Stimulated activated CD8-positive, alpha-beta memory T cell treated with anti-CD3 and anti-CD28 coated beads, Interleukin-2, amount 100 ng/mL, for 48 hours (primary cell): Measurements from ENCODE around the gene TYW5.

Experiments used
- DNase-seq, 2 donors: peaks; one replicate each; pipeline ENCODE4 v3.0.0-alpha.2; 2020; ENCODE audit warnings: low read depth in 2 of 2

Gene TYW5

DNA sequence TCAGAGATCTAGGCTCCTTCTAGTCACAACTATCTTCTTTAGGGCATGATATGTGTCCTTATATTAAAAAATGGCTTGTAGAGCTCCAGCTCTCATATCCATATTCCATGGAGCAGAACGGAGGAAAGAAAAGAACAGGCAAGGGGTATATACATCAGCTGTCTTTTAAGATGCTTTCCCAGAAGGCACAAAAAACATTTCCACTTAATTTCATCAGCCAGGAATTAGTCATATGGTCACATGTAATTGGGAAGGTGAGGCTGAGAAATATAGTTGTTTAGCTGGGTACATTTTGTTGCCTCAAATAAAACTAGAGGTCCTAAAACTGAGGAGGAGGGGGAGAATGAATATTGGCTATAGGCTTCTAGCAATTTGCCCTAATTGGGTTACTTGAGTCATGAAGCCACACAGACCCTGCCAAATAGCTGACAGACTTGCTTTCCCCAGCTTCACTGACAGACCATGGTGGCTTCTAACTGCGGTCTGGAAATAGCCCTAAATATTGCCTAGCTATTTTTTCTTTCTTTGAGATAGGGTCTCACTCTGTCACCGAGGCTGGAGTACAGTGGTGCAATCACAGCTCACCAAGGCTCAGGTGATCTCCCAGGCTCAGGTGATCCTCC lies 20.1 kb upstream of the TYW5 start:
- DNase-seq: no peak

DNA sequence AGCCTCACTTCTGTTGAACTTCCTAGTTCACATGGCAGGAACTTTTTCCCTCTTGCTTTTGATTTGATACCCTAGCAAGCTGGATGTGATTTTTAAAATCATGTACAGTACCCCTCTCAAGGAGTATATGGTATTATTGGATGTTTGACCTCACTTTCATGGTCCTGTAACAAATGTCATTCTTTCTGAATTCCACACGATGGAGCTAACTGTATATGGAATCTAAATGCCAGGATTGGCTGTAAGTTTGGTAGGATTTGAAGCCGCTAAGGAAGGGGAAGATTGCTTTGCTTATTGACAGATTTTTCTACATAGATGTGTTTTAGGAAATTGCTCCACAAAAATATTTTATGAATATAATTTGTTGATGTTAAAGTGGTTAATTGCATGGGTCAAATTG lies 18.4 kb upstream of the TYW5 start:
- DNase-seq: no peak

DNA sequence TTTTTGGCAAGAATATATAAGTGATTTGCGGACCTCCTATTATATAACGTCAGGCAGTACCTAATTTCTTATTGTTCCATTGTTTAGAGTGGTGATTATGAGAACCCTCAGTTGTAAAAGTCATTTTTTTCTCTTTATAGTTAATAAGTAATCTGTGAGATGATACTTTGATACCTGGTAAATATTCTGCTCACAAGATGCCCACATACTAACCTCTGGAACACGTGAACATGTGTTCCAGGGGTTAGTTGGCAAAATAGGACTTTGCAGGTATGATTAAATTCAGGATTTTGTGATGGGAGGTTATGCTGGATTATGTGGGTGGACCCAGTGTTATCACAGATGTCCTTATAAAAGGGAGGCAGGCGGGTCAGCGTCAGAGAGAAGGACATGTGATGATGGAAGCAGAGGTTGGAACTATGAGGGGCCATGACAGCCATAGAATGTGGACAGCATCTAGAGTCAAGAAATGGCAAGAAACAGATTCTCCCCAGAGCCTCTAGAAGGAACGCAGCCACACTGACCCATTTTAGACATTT lies 16.9 kb upstream of the TYW5 start:
- no peak for DNase-seq

DNA sequence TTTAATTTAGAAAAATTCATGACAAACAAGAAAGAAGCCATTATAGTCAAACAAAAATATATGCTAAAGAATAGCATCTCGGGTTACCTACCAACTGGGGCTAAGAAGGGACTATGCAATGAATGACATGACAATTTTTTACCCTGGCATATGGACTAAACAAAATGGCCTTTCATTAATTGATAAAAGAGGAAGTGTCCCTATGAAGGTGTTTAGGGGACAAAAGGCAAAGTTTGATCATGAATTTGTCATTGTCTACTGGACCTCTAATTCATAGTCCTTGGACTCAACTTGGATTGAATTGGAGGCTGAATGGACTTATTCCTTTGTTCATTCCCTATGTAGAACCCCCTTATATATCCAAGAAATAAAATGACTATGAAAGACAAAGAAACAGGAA lies 12.8 kb upstream of the TYW5 start:
- DNase-seq: no peak

DNA sequence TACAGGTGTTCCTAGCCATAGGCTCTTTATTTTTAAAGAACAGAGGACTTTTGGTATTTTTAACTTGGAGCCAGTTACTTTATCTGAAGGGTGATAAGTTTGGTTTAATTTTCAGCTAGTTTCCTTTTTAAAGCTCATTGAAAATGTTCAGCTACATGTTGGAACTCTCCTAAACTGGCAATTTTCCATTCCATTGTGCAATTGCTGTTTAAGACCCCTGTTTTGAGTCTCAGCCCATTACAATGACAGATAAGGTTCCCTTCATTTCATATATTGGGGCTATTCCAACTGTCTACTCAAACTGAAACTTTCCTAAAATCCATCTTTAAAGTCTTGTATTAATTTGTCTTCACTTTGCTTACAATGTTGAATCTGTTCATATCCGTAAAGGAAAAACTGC lies 11.7 kb upstream of the TYW5 start:
- no peak for DNase-seq

DNA sequence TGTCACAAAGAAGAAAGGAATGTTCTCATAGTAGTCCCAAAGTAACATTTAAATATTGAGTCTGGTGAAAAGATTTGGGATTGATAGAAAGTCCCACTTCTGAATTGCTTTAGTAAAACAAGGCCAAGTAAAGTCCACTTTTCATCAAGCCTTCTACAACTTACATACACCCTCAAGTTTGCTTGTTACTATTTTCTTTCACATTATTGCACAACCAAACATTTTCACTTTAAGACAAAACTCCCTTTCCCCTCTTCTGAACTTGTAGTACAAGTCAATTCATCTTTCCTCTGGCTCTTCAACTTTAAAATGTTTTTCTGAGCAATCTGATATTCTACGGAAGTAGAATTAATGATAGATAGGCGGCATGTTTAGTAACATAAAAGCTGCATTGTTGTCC lies 11.1 kb upstream of the TYW5 start:
- DNase-seq: no peak

DNA sequence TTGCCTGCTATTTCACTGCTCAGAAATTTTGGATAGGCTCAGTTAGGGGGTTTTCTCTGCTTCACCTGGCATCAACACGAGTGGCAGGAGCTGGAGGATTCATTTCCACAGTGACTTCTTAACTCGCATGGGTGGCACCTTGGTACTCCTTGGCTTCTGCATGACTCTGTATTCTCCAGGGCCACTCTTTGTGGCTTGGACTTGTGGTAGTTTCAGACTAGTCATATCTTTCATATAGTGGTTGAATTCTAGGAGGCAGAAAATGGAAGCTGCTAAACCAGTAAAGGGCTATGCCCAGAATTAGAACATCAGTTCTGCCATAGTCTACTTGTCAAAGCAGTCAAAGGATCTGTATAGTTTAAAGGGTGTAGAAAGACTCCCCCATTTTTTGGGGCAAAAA lies 6.9 kb upstream of the TYW5 start:
- DNase-seq: no peak

DNA sequence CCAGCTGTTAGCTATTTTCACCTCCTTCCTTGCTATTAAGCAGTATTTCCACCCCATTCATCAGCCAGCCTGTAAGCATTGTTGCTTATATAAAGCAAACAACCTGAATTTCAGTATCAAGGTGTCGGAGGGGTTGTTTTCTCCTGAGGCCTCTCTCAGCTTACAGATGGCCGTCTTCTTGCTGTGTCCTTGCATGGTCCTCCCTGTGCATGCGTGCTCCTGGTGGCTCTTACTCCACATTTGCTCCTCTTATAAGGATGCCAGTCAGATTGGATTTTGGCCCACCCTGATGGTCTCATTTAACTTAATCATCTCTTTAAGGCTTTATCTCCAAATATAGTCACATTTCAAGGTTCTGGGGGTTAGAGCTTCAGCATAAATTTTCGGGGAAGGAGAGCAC lies 2.7 kb upstream of the TYW5 start:
- DNase-seq: no peak

DNA sequence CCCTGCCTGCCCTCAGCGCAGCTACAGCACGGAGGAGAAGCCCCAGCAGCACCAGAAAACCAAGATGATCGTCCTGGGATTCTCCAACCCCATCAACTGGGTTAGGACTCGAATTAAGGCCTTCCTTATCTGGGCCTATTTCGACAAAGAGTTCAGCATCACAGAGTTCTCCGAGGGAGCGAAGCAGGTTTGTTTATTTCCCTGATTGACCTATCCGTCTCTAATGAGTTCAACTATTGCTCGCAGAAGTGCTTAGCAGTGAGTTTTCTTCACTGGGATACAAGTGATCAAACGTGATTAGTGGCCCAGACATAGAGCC lies 730 bp upstream of the TYW5 start:
- no peak for DNase-seq

DNA sequence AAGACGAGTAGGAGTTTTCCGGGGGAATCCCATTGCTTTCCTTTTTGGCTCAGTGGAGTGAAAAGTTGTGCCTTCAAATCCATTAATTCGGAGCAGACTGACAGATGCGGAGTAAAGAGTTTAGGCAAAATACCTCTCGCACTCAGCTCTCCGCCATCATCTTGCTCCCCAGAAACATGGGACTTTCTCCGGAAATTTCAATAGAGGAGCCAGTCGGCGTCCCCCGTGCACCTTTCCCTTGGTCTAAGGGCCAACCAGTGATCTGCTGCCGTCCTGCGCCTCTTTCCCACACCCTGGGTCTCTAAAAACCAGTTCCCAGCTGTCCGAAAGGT lies 318 bp downstream of the TYW5 start:
- no peak for DNase-seq

DNA sequence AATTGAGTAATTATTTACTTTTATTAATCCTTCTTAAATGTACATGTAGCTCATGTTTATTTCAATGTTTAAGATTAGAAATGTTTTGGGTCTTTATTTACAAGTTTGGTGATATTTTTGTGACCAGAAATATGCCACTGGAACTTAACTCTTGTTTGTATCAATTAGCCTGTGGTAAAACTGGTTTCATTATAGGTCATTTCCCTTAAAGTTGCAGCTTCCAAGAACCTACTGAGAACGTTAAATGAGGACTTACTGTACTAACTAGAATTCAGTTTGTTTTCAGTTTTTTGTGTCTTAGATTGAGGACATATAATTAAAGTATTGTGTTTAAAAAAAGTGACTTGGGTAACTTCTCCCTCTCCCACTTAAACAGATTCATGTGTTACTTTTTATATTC lies 4.3 kb downstream of the TYW5 start:
- no peak for DNase-seq

DNA sequence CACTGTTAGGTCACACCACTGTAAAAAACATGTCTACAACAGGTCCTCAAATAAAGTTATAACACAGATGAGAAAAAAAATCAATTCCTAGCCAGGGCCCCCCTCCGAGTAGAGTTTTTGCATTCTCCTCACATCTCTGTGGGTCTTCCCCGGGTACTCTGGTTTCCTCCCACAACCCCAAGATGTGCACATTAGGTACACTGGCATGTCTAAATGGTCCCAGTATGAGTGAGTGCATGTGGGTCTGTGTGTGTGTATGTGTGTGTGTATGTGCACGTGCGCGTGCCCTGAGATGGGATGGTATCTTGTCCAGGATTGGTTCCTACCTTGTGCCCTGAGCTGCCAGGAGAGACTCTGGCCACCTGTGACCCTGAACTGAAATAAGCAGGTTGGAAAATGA lies 4.9 kb downstream of the TYW5 start:
- DNase-seq: no peak

DNA sequence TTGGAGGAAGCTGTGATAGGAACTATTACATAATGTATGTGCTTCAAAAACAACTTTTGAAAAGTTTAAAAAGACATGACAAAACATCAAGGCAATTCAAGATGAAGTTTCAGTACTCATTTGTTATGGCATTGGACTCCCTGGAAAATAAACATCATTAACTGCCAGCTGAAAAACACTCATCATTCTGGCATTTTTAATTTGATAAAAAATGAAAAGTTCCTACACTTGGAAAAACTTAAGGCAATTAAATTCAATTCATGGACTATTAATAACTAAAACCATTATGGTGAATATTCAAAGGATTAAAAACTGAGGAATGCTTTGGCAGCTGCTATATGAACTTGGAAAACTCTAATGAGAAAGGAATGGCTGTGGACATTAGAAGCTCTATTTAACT lies 8.5 kb downstream of the TYW5 start:
- DNase-seq: no peak

DNA sequence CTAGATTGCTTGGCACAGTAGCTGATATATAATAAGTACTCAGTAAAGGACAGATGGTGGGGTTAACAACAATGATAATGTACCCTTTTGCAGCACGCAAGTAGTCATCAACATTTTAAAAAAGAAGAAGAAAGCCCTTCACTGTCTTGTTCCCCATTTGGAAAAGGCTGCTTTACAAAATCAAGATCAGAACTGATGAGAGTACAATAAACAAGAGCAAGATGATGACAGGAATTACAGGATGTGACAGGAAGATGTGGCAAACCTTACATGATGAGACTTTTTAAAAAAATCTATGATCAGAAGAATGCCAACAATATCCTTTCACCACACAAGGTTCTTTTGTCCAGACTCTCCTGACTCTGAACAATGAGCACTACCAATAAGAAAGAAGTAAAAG lies 9.1 kb downstream of the TYW5 start:
- no peak for DNase-seq

DNA sequence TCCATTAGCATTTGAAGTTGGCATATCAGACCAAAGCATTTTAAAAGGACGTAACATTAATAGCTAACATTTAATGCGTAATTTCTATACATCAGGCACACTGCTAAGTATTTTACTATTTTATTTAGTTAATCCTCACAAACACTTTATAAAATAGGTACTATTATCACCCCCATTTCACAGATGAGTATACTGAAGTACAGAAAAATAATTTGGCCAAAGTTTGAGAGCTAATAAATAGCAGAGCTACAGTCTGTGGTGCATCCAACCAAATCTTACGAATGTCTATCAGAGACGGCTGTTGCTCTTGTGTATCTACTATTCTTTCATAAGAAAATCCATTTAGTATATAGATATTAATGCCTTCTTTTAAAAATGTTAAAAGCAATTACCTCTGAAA lies 11.9 kb downstream of the TYW5 start:
- no peak for DNase-seq

DNA sequence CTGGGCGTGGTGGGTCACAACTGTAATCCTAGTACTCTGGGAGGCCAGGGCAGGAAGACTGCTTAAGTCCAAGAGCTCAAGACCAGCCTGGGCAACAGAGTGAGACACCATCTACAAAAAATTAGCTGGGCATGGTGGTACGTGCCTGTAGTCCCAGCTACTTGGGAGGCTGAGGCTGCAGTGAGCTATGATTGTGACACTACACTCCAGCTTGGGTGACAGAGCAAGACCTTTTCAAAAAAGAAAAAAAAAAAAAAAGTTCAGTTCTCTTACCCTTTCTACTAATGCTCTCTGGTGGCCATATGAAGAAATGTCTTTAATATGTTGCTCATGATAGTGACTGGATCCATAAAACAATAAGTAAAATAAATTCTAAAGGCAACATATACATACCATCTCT lies 14.9 kb downstream of the TYW5 start:
- no peak for DNase-seq

DNA sequence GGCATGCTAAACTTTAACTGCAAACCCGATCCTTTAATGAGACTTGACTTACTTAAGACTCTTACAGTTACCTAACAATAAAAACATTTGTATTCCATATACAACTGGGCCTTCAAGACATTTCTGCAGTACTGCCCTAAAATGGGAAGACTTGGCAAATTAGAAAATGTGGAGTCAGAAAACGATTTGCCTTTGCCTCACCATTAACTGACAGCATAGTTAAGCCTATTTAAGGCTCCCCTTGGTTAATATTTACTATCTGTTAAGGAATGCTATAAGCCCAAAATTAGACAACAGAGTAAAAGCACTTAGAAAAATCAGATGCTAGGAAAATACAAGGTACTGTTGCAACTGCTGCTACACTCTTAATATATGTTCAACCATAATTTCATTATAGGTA lies 18.7 kb downstream of the TYW5 start:
- DNase-seq: no peak

DNA sequence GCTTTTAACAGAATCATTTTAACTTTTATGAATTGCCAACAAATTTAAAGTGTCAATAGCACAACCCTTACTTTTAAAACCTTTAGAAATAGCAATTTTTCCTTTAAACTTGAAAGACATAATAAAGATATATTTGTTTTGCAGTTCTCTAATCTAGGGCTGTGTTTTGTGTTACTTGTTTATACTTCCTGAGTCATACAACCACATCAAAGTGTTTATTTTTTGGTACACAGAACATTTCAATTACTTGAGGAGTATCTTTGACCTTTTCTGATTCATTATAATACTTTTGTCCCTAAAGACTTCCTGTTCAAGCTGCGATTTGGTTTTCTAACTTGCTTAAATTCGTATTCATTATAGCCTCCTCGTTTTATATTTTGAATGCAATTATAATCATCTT lies 21.8 kb downstream of the TYW5 start:
- no peak for DNase-seq

DNA sequence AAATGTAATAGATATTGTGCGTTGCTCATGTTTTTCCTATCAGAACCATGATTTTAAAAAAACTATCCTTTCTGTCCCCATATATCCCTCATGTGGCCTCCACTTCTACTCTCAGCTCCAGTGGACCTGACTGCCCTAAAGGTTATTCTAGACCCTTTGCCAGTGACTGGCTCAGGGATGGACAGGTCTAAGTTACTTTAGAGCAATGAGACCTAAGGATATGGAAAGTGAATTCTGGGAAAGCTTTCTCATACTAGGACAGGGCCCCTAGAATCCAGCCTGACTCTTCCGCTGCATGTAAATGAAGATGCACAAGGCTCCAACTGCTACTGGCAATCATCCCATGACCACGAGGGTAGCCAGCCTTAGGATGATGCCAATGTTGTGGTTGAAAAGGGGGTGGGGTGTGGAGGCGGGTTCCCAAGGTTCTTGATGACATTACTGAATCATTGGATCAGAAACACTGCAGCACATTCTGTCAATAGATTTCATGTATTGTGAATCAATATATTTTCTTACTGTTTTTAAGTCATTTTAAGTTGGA lies 22.9 kb downstream of the TYW5 start:
- DNase-seq: no peak

DNA sequence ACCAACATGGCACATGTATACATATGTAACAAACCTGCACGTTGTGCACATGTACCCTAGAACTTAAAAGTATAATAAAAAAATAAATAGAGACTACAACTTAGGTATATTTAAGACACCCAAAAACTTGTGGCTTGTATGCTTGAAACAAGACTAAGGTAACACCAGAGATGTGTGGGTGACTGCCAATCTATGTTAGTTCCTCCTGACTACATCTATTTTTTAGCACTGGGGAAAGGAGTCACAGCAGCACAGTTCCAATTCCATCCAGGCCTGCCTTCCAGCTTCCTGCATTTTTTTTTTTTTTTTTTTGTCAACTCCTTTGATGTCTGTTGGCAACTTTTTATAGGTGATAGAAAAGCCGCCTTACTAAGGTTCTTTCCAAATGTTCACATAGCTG lies 26.0 kb downstream of the TYW5 start:
- no peak for DNase-seq

DNA sequence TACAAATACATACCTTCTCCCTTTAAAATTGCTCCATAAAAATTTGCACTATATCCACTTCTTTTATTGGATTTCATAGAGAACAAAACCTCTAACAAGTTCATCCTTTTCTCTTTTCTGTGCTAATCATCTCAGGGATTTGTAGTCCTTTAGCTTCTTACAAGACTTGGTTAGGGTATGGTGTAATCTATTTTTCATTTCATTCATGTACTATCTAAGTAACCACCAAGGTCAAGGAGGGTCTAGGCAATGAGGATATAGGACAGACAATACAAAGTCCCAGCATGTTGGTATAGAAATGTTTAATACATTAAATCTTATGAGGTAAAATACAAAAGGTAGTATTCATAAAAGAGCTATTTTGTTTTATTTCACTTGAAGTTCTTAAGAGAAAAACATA lies 26.7 kb downstream of the TYW5 start:
- no peak for DNase-seq

DNA sequence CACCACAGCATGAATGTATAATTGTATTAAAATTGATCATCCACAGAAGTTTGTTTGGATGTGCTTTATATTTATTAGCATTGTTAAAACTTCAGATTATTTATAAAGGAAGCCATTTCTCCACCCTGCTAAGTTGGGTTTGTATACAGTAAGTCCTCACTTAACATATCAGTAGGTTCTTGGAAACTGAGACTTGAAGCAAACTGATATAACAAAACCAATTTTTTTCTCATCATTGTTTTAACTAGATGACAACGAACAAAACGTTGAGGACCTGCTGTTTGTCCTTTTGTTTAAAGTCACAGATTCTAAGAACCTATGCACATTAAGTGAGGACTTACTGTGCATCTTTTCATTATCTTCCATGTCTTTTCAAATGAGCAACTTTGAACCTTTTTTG lies 27.1 kb downstream of the TYW5 start:
- DNase-seq: no peak

DNA sequence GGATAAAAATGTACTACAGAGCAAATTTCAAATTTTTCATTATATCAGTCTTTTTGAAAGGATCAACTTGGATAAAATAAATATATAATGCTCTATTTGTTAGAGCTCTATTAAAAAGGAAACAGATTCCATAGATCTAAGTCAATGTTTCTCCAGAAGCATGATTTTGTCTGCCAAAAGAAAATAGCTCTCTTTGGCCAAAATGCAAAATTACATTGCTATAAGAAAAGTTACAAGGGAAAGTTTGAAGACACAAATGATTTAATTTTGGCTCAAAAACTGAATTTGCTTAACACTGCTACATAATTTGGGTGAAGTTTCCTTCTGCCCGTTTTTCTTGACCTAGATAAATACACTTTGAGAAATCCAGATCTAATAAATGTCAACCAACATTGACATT lies 28.5 kb downstream of the TYW5 start:
- DNase-seq: no peak

DNA sequence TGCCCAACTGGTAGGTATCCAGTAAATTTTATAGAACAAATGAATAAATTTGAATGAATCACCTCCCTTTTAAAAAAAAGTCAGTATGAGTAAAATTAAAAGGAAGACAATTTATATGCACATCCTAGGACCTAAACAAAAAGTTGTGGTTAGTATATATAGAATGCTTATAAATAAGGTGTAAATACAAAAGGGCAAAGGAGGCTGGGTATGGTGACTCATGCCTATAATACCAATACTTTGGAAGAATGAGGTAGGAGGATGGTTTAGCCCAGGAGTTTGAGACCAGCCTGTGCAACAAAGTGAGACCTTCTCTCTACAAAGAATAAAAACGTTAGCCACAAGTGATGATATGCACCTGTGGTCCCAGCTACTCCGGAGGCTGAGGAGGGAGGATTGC lies 31.4 kb downstream of the TYW5 start:
- no peak for DNase-seq

DNA sequence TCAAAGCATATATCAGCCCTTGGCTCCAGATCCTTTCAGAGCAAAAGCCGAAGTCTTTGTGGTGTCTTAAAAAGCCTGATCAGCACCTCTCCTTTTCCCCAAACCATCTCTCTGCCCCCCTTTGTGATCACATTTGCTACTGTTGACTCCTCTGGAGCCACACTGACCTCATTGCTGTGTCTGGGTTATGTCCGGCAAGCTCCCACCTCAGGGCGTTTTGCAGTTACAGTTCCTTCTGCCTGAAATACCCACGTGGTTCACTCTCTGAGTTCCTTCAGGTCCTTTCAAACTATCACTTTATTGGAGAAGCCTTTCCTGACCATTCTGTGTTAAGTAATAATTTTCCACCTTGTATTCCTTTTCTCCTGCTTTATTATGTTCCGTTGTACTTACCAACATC lies 32.4 kb downstream of the TYW5 start:
- no peak for DNase-seq
